GM21619 (cell line): ENCODE data around the gene TMPRSS7.
A peak's percentile ranks its signal among the peaks of the same experiment; 100 is the strongest.
"Not testable (repeated sequence)": the region's sequence is repeated elsewhere in the genome, so short reads cannot be mapped to it uniquely, and the experiment has no call there.

Source experiments
- ATAC-seq: cut with Tn5 transposase; IDR thresholded peaks from one replicate; pipeline ENCODE4 v1.9.1; 2021; ENCODE audit not compliant: unreplicated experiment

The TMPRSS7 gene

DNA sequence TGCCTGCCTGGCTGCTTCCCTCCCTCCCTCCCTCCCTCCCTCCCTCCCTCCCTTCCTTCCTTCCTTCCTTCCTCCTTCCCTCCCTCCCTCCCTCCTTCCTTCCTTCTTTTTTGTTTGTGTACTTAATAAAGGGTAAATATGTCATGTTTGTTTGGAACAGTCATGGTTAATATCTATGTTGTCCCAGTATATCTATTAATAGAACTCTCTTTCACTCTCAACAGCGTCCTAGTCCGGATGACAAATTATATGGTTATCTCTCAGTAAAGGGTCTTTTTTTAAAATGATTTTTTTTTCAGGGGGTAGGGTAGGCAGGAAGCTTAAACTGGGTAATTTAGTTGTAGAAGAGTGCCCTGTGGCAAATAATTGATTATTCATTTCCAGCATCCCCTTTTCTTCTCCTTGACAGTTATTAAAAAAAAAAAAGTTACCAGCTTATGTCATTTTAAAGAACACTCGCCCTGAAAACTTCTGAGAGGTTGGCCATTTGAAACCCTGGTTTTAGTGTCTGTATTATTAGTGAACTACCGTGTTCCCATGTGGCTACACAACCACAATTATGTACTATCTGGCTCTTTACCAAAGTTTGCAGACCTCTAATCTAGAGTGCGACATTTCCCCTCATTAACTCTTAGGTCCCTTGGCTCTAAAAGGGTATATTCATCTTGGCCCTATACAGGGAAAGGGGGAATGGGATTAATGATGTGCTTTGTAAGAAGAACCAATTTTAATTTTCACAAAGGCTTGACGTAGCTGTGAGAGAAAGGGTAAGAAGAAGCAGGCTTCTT, 22.1 kb upstream of the TMPRSS7 start:
- ATAC-seq: no peak

DNA sequence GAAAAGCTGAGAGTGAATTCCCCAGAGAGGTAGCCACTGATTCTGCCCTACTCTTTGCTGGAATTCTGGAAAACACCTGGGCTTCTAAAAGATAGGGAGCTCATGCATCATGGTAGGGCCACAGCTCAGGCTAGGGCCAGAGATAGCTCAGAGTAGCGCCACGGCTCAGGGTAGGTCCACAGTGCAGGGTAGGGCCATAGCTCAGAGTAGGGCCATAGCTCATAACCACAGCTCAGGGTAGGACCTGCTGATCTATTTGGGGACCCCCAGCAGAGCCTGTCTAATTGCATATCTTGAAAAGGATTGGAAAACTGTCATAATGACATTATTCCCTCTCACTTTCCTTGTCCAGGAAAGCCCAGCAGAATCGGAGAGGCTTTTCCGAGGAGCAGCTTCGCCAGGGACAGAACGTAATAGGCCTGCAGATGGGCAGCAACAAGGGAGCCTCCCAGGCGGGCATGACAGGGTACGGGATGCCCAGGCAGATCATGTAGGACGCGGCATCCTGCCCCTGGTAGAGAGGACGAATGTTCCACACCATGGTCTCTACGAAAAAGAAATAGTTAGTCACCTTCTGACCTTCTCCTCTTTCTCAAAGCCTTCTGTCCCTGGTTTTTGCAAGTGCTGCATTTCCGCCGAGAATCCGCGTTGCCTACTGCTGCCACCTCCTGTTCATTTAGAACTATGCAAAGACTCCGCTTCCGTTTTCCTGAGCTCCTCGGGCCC, 21.3 kb upstream of the TMPRSS7 start:
- ATAC-seq: peak; percentile 91

DNA sequence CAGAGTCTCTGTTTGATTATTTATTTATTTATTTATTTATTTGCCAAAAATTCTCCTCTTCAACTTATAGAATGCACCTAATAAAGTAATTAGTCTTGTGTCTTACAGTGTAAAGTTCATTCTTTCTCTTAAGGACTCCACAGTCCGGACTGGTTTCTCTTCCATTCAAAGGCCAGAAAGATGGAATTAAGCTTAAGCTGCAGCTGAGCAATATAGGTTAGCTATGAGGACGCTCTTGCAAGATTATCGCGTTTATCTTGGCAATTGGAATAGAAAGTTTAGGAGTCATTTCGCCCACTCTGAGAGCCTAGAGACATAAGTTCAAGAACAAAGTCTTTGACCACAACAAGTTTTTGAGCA, 20.8 kb upstream of the TMPRSS7 start:
- peak; percentile 35 for ATAC-seq

DNA sequence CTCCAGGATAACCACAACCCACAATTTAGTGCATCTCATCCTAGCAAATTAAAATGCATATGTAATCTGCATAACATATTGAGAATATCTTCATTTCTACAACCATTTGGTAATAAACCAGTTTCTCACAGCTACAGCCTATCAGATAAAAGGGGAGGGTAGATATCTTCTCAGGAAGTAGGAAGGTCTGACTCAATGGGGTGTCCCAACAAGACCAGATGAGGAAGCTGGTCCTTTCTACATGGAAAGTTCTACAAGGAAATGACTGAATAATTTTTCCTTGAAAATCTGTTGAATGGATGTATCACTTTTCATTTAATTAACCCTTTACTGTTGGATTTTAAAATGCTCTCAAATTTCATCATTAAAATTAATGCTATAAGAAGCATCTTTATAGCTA, 17.4 kb upstream of the TMPRSS7 start:
- ATAC-seq: no peak

DNA sequence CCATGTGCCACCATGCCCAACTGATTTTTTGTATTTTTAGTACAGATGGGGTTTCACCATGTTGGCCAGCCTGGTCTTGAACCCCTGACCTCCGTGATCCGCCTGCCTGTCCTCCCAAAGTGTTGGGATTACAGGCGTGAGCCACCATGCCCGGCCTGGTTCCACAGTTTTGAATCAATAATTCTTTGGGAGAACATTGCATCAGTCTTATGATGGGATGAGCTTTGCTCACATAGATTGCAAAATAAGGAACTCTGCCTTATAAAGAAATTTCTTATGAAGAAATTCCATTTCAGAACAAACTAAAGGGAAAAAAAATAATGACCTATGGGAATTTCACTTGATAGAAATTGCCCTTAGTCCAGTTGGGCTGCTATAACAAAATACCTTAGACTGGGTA, 15.8 kb upstream of the TMPRSS7 start:
- ATAC-seq: no peak

DNA sequence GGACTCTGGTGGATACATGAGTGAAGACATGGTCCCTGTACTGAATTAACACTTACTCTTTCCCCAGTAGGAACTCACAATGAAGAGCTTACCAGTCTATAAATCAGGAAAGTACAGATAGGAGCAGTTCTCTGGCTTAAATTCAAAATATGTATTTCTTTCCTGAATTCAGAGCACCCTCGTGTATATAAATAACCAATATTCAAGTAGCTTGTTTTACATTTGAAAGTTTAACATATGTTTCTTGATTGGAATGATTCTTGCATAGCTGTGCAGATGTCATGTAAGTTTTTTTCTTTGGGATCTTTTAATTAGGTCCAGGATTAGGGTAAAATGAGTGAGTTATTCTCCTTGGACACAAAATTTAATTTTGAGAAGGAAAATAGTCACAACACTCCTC, 14.8 kb upstream of the TMPRSS7 start:
- ATAC-seq: no peak

DNA sequence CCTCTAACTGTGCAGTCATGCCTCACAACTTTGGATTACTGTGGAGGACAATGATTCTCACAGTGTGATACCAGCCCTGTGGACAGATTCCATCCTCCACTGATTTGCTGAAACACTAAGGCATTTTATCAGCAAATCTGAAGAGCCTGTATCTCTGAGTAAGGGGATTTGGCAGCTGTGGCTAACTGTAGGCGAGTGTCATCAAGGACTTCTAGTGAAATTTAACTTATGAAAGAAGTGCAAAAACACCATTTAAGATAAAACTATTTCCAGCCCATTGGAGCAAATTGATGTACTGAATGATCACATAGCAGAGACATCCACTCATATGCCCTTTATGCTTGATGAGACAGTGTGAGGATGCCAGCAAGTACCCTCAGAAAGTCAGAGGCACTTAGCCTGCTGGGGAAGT, 13.9 kb upstream of the TMPRSS7 start:
- ATAC-seq: no peak

DNA sequence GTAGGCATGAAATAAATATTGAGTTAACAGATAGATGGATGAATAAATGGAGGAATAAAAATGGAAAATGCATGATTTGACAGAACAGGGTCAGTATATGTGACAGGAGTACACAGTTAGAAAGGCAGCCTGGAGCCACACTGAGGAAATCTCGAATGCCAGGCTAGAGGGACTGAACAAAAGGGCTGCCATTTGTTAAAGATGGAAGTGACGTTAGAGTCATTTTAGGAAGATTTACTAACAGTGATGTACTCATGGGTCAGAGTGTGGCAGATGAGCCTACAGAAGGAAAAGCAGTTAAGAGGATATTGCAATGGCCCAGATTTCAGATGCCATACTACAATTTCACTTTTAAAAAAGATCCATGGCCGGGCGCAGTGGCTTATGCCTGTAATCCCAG, 7.4 kb upstream of the TMPRSS7 start:
- ATAC-seq: no peak

DNA sequence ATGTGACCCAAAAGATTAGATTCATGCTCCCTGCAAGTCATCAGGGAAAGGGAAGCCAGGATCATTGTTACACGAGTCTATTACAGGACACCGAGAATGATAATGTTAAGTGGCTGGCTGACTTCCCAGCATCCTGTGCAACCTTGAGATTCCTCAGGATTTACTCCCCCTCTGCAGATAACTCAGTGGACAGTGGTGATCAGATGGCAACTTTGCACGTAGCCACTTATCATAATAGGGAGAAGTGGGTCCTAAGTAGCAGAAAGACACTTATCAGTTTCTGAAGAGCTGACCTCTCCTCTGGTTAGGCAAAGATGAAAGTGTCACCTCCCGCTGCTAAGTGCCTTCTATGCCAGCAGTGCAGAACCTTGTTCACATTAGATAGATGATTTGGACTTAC, 6.7 kb upstream of the TMPRSS7 start:
- no peak for ATAC-seq

DNA sequence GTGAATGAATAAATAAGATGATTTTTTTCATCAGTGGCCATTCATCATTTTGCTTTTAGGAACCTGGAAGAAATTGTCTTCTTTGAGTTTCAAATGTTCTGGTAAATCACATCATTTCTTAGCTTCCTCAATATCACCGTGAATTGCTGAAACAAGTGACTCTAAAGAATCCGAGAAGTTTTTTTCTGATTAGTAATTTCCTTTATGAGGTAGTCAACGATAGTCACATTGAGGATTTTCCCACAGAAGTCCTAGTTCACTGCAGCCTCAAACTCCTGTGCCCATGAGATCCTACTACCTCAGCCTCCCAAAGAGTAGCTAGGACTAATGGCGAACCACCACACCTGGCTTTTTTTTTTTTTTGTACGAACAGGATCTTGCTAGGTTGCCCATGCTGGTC, 3.6 kb upstream of the TMPRSS7 start:
- no peak for ATAC-seq

DNA sequence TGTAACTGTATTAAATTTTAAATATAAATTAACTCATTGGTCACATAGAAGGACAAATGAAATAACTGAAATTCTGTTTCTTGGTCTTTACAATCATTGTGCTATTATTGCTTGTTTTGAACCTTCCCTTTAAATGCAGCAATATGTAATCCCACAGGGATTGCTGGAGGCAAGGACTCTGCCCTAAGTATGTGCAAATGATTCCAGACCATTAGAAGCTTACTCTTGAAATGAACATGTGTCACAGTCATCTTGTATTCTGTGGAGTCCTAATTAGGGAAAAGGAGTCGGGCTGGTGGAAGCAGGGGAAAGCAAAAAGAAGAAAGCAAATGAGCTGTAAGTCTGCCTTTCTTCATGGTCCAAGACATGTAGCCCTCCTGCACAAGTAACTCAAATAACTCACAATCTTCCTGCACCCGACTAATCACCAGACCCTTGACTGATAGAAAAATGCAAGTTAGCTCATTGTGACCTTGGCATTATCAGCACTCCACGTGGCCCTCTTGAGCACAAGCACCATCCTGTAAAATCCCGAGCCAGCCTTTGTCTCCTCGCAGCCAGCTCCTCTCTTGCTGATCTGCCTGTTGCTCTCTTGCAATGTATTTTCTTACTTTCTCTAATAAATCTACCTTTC, 2.3 kb upstream of the TMPRSS7 start:
- no peak for ATAC-seq

DNA sequence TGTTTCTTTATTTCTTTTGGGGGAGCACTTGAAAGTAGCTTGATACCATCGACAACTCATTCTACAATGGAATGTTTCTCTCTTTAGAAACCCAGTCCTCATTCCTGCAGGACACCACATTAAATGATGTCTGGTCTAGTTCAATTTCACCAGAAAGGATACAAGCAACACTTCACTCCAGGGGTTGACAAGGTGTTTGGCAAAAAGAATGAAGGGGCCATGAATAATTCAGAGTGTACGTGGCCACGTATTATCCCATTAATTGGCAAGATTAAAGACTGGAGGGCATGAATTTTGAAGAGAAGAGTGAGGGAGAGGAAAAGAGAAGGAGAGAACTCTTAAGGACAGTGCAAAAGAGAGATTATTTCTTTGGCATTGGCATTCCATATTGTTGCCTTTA, 705 bp downstream of the TMPRSS7 start:
- no peak for ATAC-seq

DNA sequence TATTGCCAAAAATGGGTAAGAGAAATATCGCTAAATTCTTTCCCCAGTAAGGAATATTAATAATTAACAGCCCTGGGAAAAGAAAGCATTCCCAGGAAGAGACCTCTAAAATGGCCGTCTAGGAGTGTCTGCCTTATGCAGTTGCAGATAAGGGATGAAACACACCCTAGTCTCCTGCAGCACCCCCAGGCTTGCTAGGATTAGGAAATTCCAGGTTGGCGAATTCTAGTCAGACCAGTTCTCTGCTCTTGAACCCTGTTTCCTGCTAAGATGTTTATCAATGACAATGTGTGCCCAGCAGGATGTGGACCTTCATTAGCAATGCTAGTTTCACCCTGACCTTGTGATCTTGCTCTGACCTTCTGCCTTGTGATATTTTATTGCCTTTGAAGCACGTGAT, 2.7 kb downstream of the TMPRSS7 start:
- not testable (repeated sequence) for ATAC-seq

DNA sequence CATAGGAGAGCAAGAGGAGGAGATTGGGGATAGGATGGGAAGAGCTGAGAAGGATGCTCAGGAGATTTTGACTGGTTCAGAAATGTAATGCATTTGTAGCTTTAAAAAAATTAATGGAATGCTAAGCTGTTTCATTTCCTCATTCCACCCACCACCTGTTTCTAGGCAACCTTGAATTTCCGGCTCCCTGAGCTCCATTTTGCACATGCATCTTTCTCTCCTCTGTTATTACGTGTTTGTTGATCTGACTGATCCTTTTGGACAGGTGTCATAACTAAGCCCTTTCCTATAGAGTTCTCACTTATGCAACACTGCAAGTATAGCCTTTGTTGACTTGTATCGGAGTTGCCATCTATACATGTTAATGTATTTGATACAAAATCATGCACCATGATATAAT, 4.3 kb downstream of the TMPRSS7 start:
- ATAC-seq: no peak

DNA sequence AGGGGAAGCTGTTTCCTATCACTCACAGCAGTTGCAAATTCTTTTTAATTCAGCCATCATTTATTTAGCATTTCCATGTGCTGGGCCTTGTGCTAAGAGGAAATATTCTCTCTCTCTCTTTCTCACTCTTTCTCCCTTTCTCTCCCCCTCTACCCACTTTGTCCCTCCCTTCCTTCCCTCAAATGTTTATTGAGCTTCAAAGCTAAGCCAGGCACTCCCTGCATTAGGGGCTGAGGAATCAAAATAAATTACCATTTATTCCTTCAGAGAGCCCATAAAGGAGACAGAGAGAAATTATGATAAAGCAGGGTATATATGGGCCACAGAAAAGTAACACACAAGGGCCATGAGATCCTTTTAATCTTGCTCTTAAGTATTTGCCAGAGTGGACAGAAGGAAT, 6.8 kb downstream of the TMPRSS7 start:
- ATAC-seq: no peak

DNA sequence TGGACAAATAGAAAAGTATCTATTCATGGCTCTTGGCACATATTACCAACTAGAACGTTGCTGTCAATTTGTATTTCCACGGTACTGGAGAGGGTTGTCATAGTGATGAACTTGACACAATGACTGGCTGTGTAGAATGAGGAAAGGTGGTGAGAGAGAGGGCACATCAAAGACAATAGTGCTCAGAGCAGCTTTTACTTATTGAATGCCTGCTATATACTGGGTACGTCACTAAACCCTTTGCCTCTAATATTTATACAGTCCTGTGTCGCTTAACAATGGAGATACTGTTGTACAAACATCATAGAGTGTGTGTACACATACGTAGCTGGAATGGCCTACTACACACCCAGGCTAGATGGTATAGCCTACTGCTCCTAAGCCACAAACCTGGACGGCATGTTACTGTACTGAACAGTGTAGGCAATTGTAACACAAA, 8.3 kb downstream of the TMPRSS7 start:
- ATAC-seq: no peak

DNA sequence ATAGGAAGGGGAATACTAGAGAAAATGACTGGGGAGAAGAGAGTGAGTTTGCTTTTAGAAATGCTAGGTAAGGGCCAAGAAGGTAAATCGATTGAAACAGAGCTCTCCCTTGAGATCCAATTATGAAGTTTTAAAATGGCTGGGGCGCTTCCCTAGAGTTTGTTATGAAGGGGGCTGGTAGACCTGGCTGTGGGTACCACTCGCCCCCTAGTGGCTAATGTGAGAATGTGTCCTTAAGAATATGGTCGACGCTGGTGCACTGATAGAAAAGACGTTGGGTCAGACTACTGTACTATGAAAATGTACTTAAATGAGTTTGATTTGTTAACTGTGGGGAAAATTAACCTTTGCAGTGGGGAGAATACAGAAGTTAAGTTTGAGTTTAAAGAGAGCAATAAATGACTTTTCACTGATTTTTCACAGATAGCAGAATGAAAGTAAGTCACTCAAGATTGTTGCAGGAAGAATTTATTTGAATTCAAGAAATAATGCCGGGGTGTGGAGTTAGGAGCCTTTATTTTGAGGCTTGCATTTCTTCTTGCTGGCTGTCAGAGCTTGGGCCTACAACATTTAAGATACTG, 9.2 kb downstream of the TMPRSS7 start:
- ATAC-seq: peak; percentile 94

DNA sequence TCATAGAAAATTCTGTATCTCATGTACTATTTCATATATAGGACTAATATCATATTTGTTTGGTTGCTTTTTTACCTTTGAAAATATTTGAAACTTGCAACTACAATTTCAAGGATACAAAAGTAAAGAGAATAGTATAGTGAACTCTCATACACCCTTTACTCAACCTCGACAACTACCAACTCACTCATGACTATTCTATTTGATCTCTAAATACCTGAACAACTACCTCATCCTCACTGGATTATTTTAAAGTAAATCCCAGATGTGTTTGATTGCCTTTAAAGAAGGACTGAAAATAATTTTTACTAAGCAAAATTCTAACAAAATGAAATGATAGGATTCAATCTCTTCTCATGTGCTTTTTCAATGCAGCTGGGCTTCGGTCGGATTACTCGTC, 12.1 kb downstream of the TMPRSS7 start:
- no peak for ATAC-seq

DNA sequence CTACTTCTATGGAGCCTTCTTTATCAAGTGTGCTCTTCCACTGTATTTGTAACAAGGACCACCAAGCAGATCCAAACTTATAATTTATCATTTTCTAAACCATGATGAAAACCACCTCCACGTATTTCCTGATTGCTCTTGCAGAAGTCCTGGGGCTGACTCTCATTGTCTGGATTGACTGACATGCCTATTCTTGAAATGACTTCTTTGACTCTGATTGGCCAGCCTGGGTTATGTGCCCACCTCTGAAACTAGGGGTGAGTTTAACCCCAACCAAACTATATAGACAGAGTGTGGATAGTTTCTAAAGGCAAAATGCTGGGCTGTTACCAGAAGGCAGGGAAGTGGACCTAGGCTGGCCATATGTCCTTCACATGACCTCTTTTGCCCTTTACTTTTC, 12.7 kb downstream of the TMPRSS7 start:
- no peak for ATAC-seq

DNA sequence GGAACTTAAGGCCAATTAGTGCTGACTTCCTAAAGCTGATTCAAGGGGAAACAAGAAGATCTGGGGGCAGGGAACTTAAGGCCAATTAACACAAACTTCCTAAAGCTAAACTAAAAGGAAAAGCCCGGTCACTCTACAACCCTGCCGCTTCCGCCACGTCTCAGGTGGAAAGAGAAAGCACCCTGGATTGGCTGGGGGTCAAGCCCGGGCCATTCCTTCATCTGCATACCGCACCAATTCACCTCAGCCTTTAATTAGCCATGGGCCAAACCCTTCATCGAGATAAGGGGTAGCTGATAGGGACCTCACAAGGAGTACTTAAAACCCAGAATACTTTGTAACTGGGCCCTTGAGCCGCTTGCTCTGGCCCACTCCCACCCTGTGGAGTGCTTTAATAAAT, 14.4 kb downstream of the TMPRSS7 start:
- no peak for ATAC-seq

DNA sequence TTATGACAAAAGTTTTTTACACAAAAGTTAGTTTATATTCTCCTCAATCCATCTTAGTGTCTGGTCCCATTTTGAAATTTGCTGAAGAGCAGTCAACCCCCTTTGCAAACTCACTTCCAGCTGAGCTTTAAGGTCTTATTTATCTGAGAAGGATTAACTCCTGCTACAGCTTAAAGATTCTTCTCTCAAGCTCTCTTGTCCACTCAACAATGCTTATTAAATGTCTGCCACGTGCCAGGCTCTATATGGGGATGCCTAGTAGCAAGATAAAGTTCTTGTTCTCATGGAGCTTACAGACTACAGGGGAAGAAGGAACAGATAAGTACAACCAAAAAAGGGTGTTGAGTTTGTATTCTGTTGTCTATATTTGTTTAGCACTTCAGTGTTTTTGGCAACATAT, 18.7 kb downstream of the TMPRSS7 start:
- no peak for ATAC-seq

DNA sequence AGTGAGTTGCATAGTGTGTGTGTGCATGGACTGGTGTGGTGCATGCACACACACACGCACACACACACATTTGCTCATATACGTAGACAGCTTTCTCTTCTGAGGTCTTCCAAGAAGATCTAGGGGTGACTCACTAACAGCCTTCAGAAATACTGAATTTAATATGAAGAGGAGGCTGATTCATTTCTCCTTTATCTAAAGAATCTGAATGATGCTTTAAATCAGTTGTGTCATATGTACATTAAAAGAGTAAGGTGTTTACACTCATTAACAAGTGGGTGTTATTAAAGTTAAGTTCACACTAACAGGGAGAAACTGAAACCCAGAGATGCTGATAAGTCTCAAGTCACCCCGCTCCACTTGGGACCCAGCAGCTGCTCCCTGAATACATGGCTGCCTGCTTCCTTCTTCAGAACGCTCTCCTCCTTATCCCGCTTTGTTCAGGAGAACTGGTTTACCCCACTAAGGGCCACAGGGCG, 22.0 kb downstream of the TMPRSS7 start:
- ATAC-seq: no peak
